Embryonic facial prominence (tissue), 1 donor: ENCODE measurements around the gene NUAK2.
"Not testable (repeated sequence)": the region's sequence is repeated elsewhere in the genome, so short reads cannot be mapped to it uniquely, and the experiment has no call there.

Experiments used
- DNase-seq: peaks from one replicate; pipeline ENCODE4 v3.0.0-alpha.2; 2016; ENCODE audit errors: extremely low spot score

The NUAK2 gene

DNA sequence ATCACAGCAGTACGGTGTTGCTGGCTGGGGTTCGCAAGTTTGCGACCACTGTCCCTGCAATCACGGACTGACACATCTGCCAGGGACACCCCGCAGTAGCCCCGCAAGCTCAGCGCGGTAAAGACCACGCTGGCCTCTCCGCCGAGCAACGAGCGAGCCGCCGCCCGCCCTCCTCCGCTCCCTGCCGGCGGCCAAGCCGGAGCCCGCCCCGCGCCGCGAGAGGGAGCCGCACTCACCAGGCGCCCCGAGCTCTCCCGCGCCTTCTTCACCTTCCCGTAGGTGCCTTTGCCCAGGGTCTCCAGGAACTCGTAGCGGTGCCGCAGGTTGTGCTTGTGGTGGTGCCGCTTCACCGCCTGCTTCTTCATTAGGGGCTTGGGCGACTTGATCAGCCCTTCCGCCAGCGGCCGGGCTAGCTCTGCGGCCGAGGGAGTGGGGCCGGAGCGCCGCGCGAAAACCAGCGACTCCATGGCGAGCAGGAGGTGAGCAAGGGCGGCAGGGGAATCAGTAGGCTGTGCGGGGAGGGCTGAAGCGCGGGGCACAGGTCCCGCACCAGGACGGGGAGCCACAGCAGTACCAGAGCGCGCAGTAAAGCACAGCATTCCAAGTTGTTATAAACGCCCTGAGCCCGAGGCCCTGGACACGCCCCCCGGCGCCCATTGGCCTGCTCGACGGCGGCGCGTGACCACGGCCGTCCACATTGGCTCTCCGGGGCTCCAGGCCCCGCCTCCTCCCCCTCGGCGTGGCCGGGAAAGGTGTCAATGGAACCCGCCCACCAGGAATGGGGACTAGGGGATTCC, at the start of gene NUAK2:
TSS of gene NUAK2 (minus strand) at position 584 of the 797 bp plus-strand sequence. CDS start at position 467, 117 bp downstream.
- DNase-seq = peak; percentile 68

GRCh38 chr1:205370780-205371179, 49.2 kb upstream of the NUAK2 start:
- no peak for DNase-seq

GRCh38 chr1:205369701-205370123, 48.2 kb upstream of the NUAK2 start:
- no peak for DNase-seq

DNA sequence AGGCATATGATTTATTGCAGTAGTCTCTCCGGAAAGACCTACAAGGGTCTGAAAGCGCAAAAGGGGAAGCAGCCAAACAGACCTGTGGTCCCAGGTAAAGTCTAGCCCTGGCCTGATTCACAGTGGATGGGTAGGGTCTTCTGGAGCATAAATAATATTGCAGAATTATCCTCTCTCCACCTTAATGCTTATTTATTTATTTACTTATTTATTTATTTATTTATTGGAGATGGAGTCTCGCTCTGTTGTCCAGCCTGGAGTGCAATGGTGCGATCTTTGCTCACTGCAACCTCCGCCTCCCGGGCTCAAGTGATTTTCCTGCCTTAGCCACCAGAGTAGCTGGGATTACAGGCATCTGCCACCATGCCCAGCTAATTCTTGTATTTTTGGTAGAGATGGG, 46.9 kb upstream of the NUAK2 start:
- DNase-seq = no peak

DNA sequence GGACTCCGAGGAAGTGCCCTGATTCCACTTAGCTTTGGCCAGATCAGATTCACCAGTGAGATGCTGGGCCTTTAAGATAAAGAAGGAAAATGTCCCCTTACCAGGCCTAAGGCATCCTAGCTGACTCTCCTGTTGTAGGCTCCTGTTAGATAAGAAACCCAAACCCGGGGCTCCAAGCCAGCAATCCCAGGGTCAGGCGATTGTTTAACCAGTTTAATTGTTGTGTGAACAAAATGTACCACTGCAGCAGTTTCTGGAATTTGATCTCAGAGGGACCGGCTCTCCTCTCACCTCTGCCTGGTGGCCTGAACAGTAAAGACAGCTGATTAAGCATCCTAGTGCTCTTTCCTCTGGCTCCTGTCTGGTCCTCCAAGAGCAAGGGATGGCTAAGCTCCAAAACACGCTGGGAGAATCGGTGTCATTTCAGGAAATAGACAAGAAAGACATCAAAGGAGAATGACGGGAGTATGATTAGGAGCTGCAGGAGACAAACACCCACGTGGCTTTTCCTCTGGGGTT, 44.5 kb upstream of the NUAK2 start:
- DNase-seq = no peak

DNA sequence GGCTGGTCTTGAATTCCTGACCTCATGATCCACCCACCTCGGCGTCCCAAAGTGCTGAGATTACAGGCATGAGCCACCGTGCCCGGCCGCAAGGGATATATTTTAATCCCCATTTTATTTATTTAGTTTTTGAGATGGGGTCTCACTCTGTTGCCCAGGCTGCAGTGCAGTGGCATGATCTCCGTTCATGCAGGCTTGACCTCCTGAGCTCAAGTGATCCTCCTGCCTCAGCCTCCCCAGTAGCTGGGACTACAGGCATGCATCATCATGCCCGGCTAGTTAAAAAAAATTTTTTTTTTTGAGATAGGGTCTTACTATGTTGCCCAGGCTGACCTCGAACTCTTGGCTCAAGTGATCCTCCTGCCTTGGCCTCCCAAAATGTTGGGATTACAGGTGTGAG, 43.5 kb upstream of the NUAK2 start:
- not testable (repeated sequence) for DNase-seq

DNA sequence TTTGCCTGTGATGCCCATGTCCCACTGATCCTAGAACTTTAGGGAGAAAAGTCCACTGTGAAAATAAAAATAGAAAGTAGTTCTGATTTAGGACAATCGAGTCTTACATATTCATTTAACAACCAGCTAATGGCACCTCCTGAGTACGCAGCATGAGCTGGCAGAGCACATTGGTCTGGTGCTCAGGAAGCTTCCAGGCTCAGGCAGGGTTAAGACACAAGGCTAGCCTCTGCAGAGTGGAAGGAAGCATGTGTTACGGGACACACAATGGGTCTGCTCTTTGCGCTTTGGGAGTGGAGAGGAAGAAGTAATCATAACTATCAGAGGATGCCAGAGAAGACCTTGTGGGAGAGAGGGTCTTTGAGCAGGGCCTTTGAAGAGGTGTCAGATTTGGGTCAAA, 39.3 kb upstream of the NUAK2 start:
- DNase-seq = no peak

DNA sequence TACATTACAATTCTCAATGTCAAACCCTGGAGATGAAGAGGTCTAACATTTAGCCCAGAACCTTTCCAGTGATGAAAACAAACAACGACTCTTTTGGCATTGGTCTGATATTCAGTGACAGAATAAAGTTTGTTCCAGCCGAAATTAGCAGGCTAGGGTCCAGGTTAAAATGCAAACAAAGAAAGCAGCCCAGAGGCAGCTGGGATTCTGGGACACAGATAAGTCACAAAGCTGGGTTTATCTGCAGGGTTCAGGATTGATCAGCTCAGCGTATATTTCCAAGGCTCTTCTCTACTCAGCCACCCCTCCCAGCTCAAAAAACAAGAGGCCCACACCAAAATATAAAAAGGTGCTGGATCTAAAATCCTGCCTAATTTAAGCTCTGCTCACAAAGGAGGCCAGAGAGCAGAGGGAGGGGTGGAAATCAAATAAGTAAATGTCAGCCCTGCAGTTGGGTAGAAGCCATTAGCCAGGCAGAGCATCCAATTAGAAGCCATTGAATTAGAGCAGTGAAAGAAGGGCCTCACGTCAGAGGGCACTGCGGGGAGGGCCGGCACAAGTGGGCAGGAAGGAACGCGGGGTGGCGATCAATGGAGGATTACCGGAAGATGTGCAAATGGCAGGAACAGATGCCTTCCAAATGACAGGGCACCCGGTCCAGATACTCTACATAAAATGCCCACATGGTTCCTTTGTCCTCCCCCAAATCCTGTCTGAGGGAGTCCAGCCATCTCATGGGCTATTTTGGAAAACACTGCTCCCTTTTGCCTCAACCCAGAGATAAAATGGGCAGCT, 38.4 kb upstream of the NUAK2 start:
- no peak for DNase-seq

DNA sequence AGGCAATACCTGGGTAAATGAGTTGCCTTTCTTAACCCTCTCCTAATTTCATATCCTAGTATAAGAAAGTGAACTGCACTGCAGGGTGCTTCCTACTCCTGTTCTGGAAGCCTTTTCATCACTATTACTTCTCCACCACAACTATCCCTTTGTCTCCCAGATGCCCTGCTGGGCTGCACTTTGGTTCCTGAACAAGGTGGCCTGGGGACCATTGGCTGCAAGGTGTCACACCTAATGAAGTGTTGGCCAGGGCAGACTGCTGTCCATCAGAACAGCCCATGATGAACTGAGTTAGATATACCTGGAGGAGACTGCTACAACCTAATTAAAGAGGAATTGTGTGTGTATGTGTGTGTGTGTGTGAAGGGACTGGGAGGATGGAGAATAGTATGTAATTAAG, 37.0 kb upstream of the NUAK2 start:
- no peak for DNase-seq

- DNase-seq = no peak
These were observed 36.0 kb upstream of the NUAK2 start for GRCh38 chr1:205357567-205357966.

DNA sequence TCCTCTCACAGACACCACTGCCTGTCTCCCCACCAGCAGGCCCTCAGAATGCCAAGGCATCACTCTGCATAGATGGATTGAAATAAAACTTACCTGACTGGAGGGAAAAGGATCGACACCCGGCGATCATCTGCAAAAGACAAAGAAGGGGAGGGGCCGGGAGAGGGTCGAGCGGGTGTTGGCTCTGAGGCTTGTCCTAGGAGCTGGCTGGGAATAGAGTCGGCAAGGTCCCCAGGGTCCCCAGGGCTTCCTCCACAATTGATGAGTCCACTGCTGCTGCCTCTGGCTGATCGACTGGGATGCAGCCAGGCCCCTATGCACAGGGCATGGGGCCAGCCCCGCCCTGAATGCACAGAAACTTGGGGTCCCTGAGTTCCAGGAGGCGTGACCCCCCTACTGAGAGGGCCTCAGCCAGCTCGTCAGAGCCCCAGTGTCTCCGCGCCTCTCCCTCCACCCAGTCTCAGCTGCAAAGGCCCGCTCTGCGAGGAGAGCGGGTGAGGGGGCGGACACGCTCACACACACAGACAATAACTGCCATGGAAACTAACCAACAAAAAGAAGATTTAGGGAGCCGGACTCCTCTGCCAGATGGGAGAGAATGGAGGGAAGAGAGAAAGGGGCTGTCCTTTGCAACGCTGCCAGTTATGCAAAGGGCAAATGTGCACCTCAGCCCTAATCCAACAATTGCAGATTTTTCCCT, 35.0 kb upstream of the NUAK2 start, which contains the start of gene KLHDC8A:
TSS of gene KLHDC8A (minus strand) at position 483 of the 700 bp plus-strand sequence. CDS start 13,318 bp downstream, outside the sequence.
- peak; percentile 47 for DNase-seq

DNA sequence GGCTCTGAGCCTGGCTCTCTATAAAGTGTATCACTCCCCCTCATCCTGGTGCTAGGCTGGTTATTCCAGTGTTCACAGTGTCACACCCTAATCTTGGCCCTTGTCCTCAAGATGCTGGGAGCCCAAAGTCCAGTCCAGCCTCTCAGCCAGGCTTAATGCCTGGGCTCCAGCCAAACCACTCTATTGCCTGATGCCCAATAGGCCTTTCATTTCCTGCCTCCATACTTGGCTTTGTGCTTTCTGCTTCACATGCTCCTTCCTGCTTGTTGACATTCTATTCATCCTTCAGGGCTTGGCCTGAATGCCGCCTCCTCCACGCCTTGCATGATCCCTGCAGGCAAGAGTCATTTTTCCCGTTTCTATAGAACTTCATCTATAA, 33.5 kb upstream of the NUAK2 start:
- DNase-seq = no peak

DNA sequence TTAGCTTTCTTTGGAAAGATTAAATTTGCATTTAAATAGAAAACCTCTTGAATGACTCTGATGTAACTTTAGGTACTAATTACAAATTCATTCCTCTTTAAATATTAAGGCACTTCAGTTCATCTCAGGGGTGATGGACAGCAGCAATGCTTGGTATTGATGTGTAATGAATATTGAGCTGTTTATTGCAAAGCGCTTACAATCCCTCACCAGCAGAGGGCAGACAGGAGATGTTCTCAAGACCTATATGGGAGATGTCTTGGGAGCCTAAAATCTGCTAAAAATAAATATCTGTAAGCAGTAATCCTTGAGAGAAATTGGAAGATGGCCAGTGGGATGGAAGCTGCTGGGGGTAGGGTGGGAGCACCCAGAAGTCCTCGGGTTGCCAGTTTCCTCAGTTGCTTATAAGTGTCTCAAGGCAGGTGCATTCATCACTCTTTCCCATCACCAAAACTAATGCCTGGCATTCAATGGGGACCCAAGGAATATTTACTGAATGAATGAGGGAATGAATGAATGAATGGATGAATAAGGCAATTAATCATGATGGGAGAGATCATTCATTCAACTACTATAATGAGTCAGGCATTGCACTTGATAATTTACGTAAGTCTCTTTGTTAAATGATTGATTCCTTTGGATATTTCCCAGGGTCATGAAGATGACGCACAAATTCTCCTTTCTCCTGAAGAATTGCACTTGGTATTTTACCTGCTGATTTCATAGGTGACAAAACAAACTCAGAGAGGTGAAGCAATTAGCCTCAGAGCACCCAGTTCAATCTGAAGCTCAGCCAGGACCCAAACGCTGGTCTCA, 32.9 kb upstream of the NUAK2 start:
- peak; percentile 36 for DNase-seq

DNA sequence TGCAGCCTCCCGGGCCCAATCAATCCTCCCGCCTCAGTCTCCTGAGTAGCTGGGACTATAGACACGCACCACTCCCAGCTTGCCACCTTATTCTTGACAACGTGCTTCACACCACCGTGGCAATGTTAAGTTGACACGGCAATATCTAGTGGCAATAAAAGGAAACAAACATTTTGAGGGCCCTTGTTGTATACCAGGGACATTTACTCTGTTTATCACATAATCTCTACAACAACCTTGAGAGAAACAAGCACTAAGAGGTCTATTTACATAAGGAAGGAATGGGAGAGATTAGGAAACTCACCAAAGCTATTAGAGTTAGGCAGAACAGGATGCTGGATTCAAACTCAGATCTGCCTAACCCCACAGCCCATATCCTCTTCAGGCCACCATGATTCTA, 32.1 kb upstream of the NUAK2 start:
- no peak for DNase-seq

- DNase-seq = no peak
These were observed 31.6 kb upstream of the NUAK2 start for GRCh38 chr1:205353191-205353590.

GRCh38 chr1:205351984-205352713, 30.6 kb upstream of the NUAK2 start:
- DNase-seq = no peak

GRCh38 chr1:205350691-205351141, 29.2 kb upstream of the NUAK2 start:
- no peak for DNase-seq

GRCh38 chr1:205350124-205350523, 28.6 kb upstream of the NUAK2 start:
- DNase-seq = no peak

- no peak for DNase-seq
These were observed 27.3 kb upstream of the NUAK2 start for GRCh38 chr1:205348554-205349487.
